NB4 (cell line): Measurements from ENCODE around the gene CALCOCO1.

Experiments
- DNase-seq: peaks from one replicate; pipeline ENCODE4 v3.0.0; 2010; ENCODE audit warnings: low read depth
- H3K4me3 ChIP-seq: one replicate; pipeline ENCODE4 v1.5.1; 2011; ENCODE audit warnings: mild to moderate bottlenecking, low read depth, low read length, moderate library complexity
- MYC ChIP-seq: IDR thresholded peaks from 2 replicates; pipeline ENCODE4 v1.6.1; 2011; ENCODE audit warnings: low read depth, low read length
- POLR2A ChIP-seq: IDR thresholded peaks from 2 replicates; pipeline ENCODE4 v1.6.1; 2011; ENCODE audit warnings: mild to moderate bottlenecking; ENCODE audit not compliant: insufficient read length; ENCODE audit errors: extremely low read depth
- TF ChIP-seq, protein P1 (sequence below): IDR thresholded peaks from 2 replicates; pipeline ENCODE4 v1.6.1; 2011; ENCODE audit warnings: low read depth, low read length
- TF ChIP-seq, protein P2 (sequence below): IDR thresholded peaks from one replicate; pipeline ENCODE4 v1.5.1; 2012; ENCODE audit warnings: low read depth, low read length

CALCOCO1 gene

DNA sequence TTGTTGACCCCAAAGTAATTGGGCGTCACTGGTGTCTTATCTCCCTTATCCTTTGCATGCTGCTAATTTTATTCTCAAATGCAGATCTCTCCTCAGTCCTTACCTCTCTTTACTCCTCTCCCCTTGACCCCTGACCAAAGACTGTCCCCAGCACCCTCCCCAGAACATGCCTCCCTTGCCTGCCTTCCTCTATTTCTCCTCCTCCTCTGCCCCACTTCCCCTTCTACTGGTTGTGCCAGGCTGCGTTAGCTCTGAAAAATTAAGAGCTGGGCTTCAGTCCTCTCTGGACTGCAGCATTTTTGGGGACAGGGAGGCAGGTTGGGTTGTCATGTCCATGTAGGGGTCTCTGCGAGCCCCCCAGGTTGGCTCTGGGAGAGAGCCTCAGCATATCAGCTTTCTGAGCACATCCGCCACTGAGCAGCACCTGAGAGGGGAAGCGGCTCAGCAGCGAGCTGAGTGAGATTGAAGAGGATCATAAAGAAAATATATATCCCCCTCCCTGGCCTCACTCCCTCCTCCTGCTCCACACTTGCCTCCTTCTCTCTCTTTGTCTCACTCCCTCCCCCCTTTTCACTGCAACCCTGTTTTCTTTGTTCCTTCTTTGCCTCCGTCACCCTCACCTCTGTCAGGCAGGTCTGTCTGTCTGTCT, 31.0 kb upstream of the CALCOCO1 start:
- DNase-seq = peak; percentile 67
- H3K4me3 ChIP-seq = peak overlapping the region; percentile 13
- TF ChIP-seq, protein P1, sequence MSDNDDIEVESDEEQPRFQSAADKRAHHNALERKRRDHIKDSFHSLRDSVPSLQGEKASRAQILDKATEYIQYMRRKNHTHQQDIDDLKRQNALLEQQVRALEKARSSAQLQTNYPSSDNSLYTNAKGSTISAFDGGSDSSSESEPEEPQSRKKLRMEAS = no peak
- TF ChIP-seq POLR2A = no peak
- TF ChIP-seq, protein P2, sequence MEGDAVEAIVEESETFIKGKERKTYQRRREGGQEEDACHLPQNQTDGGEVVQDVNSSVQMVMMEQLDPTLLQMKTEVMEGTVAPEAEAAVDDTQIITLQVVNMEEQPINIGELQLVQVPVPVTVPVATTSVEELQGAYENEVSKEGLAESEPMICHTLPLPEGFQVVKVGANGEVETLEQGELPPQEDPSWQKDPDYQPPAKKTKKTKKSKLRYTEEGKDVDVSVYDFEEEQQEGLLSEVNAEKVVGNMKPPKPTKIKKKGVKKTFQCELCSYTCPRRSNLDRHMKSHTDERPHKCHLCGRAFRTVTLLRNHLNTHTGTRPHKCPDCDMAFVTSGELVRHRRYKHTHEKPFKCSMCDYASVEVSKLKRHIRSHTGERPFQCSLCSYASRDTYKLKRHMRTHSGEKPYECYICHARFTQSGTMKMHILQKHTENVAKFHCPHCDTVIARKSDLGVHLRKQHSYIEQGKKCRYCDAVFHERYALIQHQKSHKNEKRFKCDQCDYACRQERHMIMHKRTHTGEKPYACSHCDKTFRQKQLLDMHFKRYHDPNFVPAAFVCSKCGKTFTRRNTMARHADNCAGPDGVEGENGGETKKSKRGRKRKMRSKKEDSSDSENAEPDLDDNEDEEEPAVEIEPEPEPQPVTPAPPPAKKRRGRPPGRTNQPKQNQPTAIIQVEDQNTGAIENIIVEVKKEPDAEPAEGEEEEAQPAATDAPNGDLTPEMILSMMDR = no peak
- no peak for TF ChIP-seq MYC

DNA sequence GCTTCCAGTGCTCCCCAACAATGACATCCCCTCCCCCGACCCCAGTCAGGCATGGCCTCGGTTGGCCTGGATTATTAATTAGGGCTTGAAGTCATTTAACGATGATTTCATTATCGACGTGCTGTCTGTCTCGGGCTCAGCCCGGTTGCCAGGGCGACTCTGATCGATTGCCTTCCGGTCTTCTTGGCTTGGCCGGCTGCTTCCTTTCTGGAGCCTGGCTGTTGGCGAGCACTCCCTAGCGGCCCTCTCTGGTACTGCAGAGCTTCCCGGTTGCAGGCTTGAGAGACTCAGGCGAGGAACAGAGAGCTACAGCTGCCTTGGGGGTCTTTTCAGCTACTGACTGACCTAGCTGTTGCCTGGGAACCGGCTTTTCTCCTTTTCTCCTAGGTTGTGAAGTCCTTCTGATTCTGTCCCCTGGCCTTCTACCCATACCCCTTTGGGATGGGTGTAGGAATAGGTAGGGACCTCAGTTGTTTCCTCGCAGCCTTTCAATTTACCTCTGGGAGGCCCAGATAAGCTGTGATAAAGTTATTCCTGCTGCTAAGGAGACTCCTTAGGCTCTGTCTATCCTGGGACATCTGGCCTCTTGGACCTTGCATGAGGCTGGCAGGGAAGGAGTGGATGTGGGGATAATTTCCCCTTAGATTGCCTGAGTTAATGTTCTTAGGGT, 30.0 kb upstream of the CALCOCO1 start:
- H3K4me3 ChIP-seq = peak overlapping the region; percentile 42

DNA sequence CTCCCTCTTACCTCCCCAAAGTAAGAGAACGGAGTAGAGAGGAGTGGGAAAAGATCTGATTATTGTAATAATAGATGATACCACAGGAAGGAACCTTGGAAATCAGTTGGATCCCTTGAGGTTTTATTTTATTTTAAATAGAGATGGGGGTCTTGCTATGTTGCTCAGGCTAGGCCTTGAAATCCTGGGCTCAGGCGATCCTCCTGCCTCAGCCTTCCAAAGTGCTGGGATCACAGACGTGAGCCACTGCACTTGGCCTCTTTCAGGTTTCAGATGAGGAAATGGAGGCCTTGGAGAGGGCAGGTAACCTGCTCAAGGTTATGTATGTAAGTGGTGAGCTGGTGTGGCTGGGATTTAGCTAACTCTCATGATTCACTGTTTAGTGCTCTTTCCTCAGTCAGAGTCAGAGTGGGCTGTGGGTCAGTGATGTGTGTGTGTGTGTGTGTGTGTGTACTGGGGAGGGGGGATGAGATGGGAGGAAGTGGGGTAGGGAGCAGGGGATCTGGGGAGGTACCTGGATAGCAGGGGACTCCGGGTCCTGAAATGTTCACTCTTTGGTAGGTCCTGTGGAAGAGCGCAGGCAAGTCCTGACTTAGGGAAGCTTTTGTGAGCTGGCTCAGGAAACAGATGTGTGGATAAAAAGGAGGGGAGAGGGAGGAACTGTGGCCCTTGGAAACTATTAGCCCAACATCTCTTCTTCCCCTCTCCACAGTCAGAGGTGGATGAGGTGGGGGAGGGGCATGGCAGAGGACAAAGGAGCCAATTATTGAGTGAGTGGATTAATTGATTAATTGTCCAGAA, 29.2 kb upstream of the CALCOCO1 start:
- peak; percentile 49 for DNase-seq
- peak overlapping the region; percentile 42 for H3K4me3 ChIP-seq
- TF ChIP-seq MYC (no peak), POLR2A (no peak)
- TF ChIP-seq, protein P2 = no peak
- TF ChIP-seq, protein P1 = no peak

More for the DNA sequence above, 30.0 kb upstream of the CALCOCO1 start:
- TF ChIP-seq, protein P2 = peak; percentile 99
- TF ChIP-seq, protein P1 = no peak
- DNase-seq = peak; percentile 87

DNA sequence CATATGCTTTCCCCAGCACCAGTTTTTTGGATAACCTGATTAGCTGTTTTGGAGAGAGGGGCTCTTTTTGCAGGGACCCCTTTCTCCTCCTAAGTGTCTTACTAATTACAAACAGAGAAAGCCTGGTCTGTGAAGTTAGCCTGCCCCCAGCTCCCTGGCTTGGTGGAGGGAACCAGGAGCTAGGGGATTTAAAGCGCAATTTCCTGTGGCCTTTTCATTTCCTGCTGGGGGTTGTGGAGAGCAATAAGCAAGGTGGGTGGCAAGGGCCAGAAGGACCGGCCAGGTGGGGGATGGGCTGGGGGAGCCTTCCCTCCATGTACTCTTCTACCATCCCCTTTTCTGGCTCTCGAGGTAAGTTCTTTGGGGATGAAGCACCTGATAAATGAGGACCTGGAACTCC, 28.6 kb upstream of the CALCOCO1 start:
- DNase-seq = peak; percentile 72
- peak overlapping the region; percentile 42 for H3K4me3 ChIP-seq

DNA sequence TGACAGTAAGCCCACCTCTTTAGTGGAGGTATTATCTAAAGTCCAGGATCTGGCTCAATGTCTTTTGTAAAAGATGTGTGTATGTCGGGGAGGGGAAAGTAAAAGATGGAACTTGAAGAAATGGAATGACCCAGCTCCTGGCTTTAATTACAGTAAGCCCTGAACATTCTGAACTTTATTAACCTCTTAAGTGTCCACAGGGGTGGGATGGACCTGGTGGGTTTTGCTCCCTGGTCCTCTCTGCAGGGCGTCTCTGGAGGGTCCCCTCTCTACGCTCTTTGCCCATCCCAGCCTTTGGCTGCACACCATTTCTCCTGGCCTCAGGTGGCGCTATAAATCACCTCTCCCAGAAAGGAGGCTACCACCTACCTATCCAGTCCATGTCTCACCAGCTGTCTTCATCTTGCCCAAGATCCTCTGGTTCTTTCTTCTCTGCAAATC, 28.2 kb upstream of the CALCOCO1 start:
- peak overlapping the region; percentile 42 for H3K4me3 ChIP-seq
- no peak for TF ChIP-seq MYC
- TF ChIP-seq, protein P2 = peak; percentile 6

More for the DNA sequence above, 28.6 kb upstream of the CALCOCO1 start:
- TF ChIP-seq, protein P1 = no peak
- TF ChIP-seq, protein P2 = no peak
- TF ChIP-seq POLR2A (no peak), MYC (no peak)

More for the DNA sequence above, 28.2 kb upstream of the CALCOCO1 start:
- peak; percentile 50 for DNase-seq
